ENCODE measurements around the gene PGM1.
A peak's percentile ranks its signal among the peaks of the same experiment; 100 is the strongest.

- TF ChIP-seq MIXL1 (CRISPR knock-in tag; IDR thresholded peaks at IDR 0.05) (no peak), HNRNPL (IDR thresholded peaks at IDR 0.05; ENCODE audit: low read depth, low read length) (peak; percentile 99), ZNF253 (CRISPR knock-in tag; IDR thresholded peaks at IDR 0.05; ENCODE audit: borderline replicate concordance) (no peak), ISX (CRISPR knock-in tag; conservative IDR thresholded peaks at IDR 0.05) (no peak), ZNF883 (CRISPR knock-in tag; IDR thresholded peaks at IDR 0.05; ENCODE audit: not compliant biosample characterization) (no peak), SOX5 (CRISPR knock-in tag; IDR thresholded peaks at IDR 0.05; ENCODE audit: borderline replicate concordance) (no peak), NFKB2 (CRISPR knock-in tag; IDR thresholded peaks at IDR 0.05; ENCODE audit: borderline replicate concordance) (peak; percentile 22; the same call in 1 of the 2 replicates), POLR2A (IDR thresholded peaks at IDR 0.05; ENCODE audit: insufficient read depth in 1 of 2, low read depth in 2 of 2, low read length in 2 of 2) (peak in 1 of 2 experiments; percentile 17; a peak in 2 of 4 replicates), TCF7L2 (IDR thresholded peaks at IDR 0.05; ENCODE audit: low read depth, low read length) (no peak), EHMT2 (IDR thresholded peaks at IDR 0.05; ENCODE audit: borderline replicate concordance, low read depth, low read length) (no peak), FOXK1 (CRISPR knock-in tag; IDR thresholded peaks at IDR 0.05; ENCODE audit: borderline replicate concordance, low read depth) (no peak), EP300 (IDR thresholded peaks at IDR 0.05; ENCODE audit: low read depth in 2 of 2, low read length in 2 of 2) (no peak), EP300 (CRISPR knock-in tag; IDR thresholded peaks at IDR 0.05; ENCODE audit: borderline replicate concordance) (no peak), REPIN1 (CRISPR knock-in tag; IDR thresholded peaks at IDR 0.05; ENCODE audit: borderline replicate concordance, low read depth) (no peak; the same call in 1 of the 2 replicates)
Measured at GRCh38 chr1:63593886-63594605, 835 bp downstream of the PGM1 start.

Measured in HepG2 (cell line).